GM18507 (cell line): ENCODE measurements around the gene SCAMP1.

Source experiments
- DNase-seq: peaks from one replicate; pipeline ENCODE4 v3.0.0; 2011; ENCODE audit warnings: low read depth; ENCODE audit not compliant: insufficient read length; ENCODE audit errors: extremely low spot score
- FAIRE-seq: peaks from 2 replicates; lab custom pipeline; 2011; peaks lifted over from hg19 to GRCh38; lab: Jason Lieb, UNC

Gene SCAMP1

GRCh38 chr5:78527054-78527859 is 166.8 kb downstream of the SCAMP1 start:
- DNase-seq (no peak), FAIRE-seq (no peak)

GRCh38 chr5:78527925-78528324 is 167.5 kb downstream of the SCAMP1 start:
- FAIRE-seq = no peak
- no peak for DNase-seq
